NB4 (cell line): ENCODE measurements around the gene PCSK2.

ENCODE experiments used
- DNase-seq: peaks from one replicate; pipeline ENCODE4 v3.0.0; 2010; ENCODE audit warnings: low read depth
- H3K4me3 ChIP-seq: one replicate; pipeline ENCODE4 v1.5.1; 2011; ENCODE audit warnings: mild to moderate bottlenecking, low read depth, low read length, moderate library complexity
- MYC ChIP-seq: IDR thresholded peaks from 2 replicates; pipeline ENCODE4 v1.6.1; 2011; ENCODE audit warnings: low read depth, low read length
- POLR2A ChIP-seq: IDR thresholded peaks from 2 replicates; pipeline ENCODE4 v1.6.1; 2011; ENCODE audit warnings: mild to moderate bottlenecking; ENCODE audit not compliant: insufficient read length; ENCODE audit errors: extremely low read depth
- TF ChIP-seq, protein P1 (sequence below): IDR thresholded peaks from one replicate; pipeline ENCODE4 v1.5.1; 2012; ENCODE audit warnings: low read depth, low read length
- TF ChIP-seq, protein P2 (sequence below): IDR thresholded peaks from 2 replicates; pipeline ENCODE4 v1.6.1; 2011; ENCODE audit warnings: low read depth, low read length

PCSK2 gene, protein sequence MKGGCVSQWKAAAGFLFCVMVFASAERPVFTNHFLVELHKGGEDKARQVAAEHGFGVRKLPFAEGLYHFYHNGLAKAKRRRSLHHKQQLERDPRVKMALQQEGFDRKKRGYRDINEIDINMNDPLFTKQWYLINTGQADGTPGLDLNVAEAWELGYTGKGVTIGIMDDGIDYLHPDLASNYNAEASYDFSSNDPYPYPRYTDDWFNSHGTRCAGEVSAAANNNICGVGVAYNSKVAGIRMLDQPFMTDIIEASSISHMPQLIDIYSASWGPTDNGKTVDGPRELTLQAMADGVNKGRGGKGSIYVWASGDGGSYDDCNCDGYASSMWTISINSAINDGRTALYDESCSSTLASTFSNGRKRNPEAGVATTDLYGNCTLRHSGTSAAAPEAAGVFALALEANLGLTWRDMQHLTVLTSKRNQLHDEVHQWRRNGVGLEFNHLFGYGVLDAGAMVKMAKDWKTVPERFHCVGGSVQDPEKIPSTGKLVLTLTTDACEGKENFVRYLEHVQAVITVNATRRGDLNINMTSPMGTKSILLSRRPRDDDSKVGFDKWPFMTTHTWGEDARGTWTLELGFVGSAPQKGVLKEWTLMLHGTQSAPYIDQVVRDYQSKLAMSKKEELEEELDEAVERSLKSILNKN

DNA sequence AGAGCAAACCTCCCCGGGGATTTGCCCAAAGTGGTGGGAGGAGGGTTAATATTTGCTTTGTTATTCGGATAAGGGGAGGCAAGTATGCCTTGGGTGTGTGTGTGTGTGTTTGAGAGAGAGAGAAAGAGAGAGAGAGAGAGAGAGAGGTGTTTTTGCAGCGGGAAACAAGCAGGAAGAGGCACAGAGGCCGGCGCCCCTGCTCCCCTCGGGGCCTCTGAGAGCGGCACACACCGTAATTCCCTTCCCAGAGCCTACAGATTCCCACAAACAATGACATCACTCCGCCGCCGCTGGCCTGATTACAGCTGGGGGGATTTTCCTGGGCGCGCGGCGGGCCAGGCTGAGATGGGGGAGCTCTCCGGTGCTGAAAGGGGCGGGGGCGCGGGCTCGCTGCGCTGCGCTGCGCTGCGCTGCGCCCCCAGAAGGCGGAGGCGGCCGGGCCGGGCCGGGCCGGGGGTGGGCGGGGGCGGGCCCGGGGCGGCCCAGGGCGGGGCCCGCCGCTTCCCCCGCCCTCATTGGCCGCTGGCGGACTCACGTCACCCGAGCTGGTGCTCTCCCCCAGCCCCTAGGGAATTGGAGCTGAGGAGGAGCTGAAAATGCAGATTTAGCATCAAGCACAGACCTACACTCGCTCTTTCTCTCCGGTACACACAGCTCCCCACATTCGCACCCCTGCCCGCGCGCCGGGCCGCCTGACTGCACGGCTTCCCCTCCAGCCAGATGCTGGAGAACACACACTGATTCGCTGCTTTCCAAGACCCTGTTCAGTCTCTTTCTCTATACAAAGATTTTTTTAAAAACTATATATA is at the start of gene PCSK2:
Gene PCSK2 (plus strand): TSS at position 631 of the 809 bp plus-strand sequence. CDS start 266 bp downstream, outside the sequence.
- no peak for DNase-seq
- TF ChIP-seq, protein P1, sequence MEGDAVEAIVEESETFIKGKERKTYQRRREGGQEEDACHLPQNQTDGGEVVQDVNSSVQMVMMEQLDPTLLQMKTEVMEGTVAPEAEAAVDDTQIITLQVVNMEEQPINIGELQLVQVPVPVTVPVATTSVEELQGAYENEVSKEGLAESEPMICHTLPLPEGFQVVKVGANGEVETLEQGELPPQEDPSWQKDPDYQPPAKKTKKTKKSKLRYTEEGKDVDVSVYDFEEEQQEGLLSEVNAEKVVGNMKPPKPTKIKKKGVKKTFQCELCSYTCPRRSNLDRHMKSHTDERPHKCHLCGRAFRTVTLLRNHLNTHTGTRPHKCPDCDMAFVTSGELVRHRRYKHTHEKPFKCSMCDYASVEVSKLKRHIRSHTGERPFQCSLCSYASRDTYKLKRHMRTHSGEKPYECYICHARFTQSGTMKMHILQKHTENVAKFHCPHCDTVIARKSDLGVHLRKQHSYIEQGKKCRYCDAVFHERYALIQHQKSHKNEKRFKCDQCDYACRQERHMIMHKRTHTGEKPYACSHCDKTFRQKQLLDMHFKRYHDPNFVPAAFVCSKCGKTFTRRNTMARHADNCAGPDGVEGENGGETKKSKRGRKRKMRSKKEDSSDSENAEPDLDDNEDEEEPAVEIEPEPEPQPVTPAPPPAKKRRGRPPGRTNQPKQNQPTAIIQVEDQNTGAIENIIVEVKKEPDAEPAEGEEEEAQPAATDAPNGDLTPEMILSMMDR: no peak
- TF ChIP-seq POLR2A (no peak), MYC (no peak)
- TF ChIP-seq, protein P2, sequence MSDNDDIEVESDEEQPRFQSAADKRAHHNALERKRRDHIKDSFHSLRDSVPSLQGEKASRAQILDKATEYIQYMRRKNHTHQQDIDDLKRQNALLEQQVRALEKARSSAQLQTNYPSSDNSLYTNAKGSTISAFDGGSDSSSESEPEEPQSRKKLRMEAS: no peak
- H3K4me3 ChIP-seq: no peak within 1 kb of the TSS

DNA sequence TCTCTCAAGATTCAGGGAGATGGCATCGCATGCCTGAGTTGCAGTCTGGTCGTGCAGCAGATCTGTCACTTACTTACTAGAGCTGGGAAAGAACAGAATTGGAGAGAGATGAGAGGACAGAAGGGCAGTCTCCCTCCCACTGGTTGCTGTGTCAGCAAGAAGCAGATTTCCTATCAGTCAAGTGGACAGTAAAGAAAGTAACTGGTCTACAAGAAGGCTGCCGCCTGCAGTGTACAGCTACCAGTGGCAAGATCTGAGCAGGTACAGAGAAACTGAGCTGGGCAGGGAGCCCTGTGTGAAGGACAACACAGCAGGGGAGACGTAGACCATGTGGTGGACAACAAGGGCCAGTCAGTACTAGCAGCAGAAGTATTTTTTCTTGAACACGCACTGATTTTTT is 49.5 kb upstream of the PCSK2 start:
- no peak for DNase-seq
- TF ChIP-seq MYC: no peak
- no peak for TF ChIP-seq POLR2A
- TF ChIP-seq, protein P1: no peak
- TF ChIP-seq, protein P2: no peak

DNA sequence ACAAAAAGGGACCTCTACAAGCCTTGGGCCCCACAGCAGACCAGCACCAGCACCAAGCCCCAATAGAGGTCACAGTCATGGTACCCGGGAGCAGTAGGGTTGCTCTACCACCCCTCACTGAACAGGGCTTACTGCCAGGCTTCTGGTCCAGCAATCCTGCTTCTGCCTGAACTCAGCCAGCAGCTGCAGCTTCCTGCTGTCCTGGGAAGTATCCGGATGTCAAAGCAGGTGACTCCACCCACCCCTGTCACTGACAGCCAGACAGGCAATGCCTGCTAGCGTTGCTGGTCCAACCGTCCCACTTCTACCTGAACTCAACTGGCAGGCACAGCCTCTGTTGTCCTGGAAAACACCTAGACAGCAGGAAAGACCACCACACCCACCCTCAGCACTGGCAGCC is 47.0 kb upstream of the PCSK2 start:
- DNase-seq: no peak
- TF ChIP-seq POLR2A (no peak), MYC (no peak)
- TF ChIP-seq, protein P2: no peak
- TF ChIP-seq, protein P1: no peak
- H3K4me3 ChIP-seq: no peak overlapping the region

More for the DNA sequence above, 49.5 kb upstream of the PCSK2 start:
- H3K4me3 ChIP-seq: no peak overlapping the region

DNA sequence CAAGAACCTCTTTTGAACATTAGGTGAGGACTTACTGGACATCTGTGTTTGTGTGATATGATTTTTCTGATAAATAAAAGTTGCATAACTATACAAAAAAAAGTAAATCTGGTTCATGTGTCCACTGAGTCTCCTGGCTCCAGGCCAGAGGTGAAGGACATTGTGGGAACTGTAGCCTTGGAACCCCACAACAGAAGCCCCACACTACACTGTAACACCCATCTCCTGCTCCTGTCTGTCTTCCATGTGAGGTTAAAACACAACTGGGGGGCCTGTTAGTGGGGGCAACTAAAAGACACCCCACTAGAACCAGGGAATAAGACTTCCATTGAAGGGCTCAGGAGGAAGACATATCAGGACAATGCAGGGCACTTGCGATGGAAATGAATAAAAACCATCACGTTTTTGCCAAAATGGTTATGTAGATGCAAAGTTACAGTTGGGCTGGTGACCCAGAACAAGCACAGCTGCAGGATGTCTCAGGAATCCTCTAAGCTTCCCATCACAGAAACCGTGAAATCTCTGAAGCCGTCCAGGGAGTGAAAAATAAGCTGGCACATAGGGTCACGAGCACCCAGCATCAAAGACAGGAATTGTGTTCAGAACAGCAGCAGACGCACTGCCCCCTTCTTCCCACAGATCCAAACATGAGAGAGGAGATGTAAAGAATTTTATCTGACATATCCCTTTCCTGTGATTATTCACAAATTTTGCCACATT is 36.7 kb upstream of the PCSK2 start:
- no peak for DNase-seq
- TF ChIP-seq POLR2A: no peak
- TF ChIP-seq, protein P2: no peak
- TF ChIP-seq MYC: no peak
- TF ChIP-seq, protein P1: no peak
- no peak overlapping the region for H3K4me3 ChIP-seq

DNA sequence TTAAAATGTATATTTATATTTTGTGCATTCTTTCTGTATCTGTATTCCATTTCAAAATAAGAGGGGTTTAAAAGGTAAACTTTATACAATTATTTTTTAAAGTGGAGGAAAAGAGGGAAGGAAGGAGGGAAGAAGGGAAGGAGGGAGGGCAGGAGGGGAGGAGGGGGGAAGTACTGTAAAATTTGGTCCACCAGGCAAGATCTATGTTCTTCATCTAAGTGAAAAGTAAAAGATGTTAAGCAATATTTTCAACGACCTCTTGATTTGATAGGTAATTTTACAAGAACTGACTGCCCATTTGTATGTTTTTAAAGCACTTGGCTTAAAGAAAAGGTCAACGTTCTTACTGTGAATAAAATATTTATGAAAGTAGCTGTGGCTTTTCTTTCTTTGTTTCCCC is 29.8 kb upstream of the PCSK2 start:
- TF ChIP-seq, protein P1: no peak
- TF ChIP-seq POLR2A: no peak
- TF ChIP-seq, protein P2: no peak
- TF ChIP-seq MYC: no peak
- no peak overlapping the region for H3K4me3 ChIP-seq
- no peak for DNase-seq
